ENCODE data around the gene GDNF. TPM values are rescaled to one million over a fixed set of nuclear protein-coding genes. Genes with fewer than 3 reads are reported as not detected.

The GDNF gene
- total RNA-seq, 4 donors from 2014 or later, result 0.19 to 1.4 (median 0.61) TPM

GRCh38 chr5:37838933-37839341 is 904 bp downstream of the GDNF start:
- Histone ChIP-seq H3K4me3 (peak overlapping the region; percentile 57), H3K27ac (no peak overlapping the region)
- 12% methylated on average over 19 of the region's 21 CpGs for WGBS

GRCh38 chr5:37838152-37838932 is 1.5 kb downstream of the GDNF start:
- no peaks in the 10 kb centered on the region for H3K9me3 ChIP-seq
- peak overlapping the region; percentile 57 for H3K4me3 ChIP-seq
- peaks cover 47% of the 10 kb centered on the region for H3K4me1 ChIP-seq
- no peak for DNase-seq (ENCODE audit: low spot score in 2 of 2)
- 8% methylated on average over 29 of the region's 47 CpGs for WGBS
- TF ChIP-seq EP300 (IDR thresholded peaks at IDR 0.05) (no peak), CTCF (IDR thresholded peaks at IDR 0.05) (no peak), POLR2A (IDR thresholded peaks at IDR 0.05) (no peak), POLR2AphosphoS5 (IDR thresholded peaks at IDR 0.05) (no peak)
- no peak overlapping the region for H3K27ac ChIP-seq
- no peaks in the 10 kb centered on the region for H3K36me3 ChIP-seq
- H3K27me3 ChIP-seq, result peaks cover 92% of the 10 kb centered on the region

More at GRCh38 chr5:37838933-37839341, 904 bp downstream of the GDNF start:
- Histone ChIP-seq H3K36me3 (no peaks in the 10 kb centered on the region), H3K9me3 (no peaks in the 10 kb centered on the region), H3K4me1 (peaks cover 47% of the 10 kb centered on the region), H3K27me3 (peaks cover 88% of the 10 kb centered on the region)
- no peak for TF ChIP-seq POLR2AphosphoS5 (IDR thresholded peaks at IDR 0.05)
- TF ChIP-seq EP300 (IDR thresholded peaks at IDR 0.05), result no peak
- no peak for TF ChIP-seq CTCF (IDR thresholded peaks at IDR 0.05)
- no peak for TF ChIP-seq POLR2A (IDR thresholded peaks at IDR 0.05)
- no peak for DNase-seq (ENCODE audit: low spot score in 2 of 2)

- TF ChIP-seq CTCF (IDR thresholded peaks at IDR 0.05), result peak in 1 of 2 donors; percentile 72
- no peak for TF ChIP-seq POLR2AphosphoS5 (IDR thresholded peaks at IDR 0.05)
- TF ChIP-seq EP300 (IDR thresholded peaks at IDR 0.05), result no peak
- TF ChIP-seq POLR2A (IDR thresholded peaks at IDR 0.05), result no peak
- DNase-seq (ENCODE audit: low spot score in 2 of 2), result peak in 1 of 2 donors; percentile 69
- Histone ChIP-seq H3K4me3 (peak overlapping the region; percentile 57), H3K27me3 (peaks cover 98% of the 10 kb centered on the region), H3K4me1 (peaks cover 47% of the 10 kb centered on the region), H3K27ac (no peak overlapping the region), H3K36me3 (no peaks in the 10 kb centered on the region), H3K9me3 (no peaks in the 10 kb centered on the region)
- 4% methylated on average over 23 of the region's 38 CpGs for WGBS
Measured at GRCh38 chr5:37837414-37838032, 2.3 kb downstream of the GDNF start.

GRCh38 chr5:37836592-37837413 is 3.0 kb downstream of the GDNF start:
- DNase-seq (ENCODE audit: low spot score in 2 of 2), result no peak
- WGBS, result 0% methylated on average over 20 of the region's 65 CpGs

More at GRCh38 chr5:37836592-37837413, 3.0 kb downstream of the GDNF start:
- Histone ChIP-seq H3K4me1 (peaks cover 47% of the 10 kb centered on the region), H3K4me3 (peak overlapping the region; percentile 57), H3K27ac (no peak overlapping the region), H3K36me3 (no peaks in the 10 kb centered on the region), H3K27me3 (peaks cover 91% of the 10 kb centered on the region), H3K9me3 (no peaks in the 10 kb centered on the region)
- TF ChIP-seq POLR2AphosphoS5 (IDR thresholded peaks at IDR 0.05) (no peak), CTCF (IDR thresholded peaks at IDR 0.05) (no peak), EP300 (IDR thresholded peaks at IDR 0.05) (no peak), POLR2A (IDR thresholded peaks at IDR 0.05) (no peak)
